Head of caudate nucleus (tissue), 42 donors: Measurements from ENCODE around the gene CAMK2N2.
"Not testable (repeated sequence)": the region's sequence is repeated elsewhere in the genome, so short reads cannot be mapped to it uniquely, and the experiment has no call there.

Experiments
- DNase-seq, 42 donors: peaks; one replicate each; pipeline versions ENCODE4 v3.0.0 to v3.0.0-alpha.2; 2020 to 2021; ENCODE audit warnings: mixed read lengths in 7 of 42
- intact Hi-C: fragments of 100-400 bp; cut with DNase I; formaldehyde crosslinking; loops from one replicate; pipeline ENCODE4 v1.15.0; 2022

CAMK2N2 gene

DNA sequence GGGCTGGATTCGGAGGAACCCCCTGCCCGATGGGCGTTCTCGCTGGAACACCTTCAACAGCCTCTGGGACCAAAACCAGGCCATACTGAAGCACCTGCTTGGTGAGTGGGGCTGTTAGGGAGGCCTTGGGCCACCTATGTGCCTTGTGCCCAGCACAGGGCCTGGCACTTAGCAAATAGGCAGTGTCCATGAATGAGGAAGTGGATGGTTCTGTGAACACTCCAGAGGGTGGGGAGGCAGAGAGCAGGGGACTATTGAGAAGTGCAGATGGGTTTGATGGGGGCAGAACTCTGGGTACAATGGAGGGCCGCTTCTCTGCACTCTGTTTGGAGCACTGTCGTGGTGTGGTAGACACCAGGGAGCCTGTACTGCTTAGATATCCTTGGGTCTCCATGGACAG, 16.0 kb upstream of the CAMK2N2 start:
- intact Hi-C loops: no loop called here

GRCh38 chr3:184275961-184276910, 14.9 kb upstream of the CAMK2N2 start, which contains the start of gene ECE2:
ECE2 (plus strand) TSS chr3:184276022; CDS start chr3:184276154, 132 bp downstream.
- intact Hi-C loops: no loop called here

More for the DNA sequence above, 16.0 kb upstream of the CAMK2N2 start:
- no peak for DNase-seq

DNA sequence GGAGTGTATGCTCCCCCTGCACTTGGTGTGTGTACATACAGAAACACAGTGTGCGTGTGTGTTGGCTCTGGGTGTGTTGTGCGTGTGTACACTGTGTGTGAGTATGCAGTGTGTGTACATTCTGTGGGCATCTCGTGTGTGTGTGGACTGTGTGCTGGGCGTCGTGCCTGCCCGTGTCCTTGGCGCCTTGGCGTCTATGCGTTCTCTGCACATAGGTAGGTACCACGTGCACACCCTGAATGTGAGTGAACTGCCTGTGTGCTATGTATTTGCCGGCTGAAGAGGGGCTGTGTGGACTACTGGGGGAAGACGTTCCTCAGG, 14.0 kb upstream of the CAMK2N2 start:
- no peak for DNase-seq
- intact Hi-C loops: no loop called here

More at GRCh38 chr3:184275961-184276910, 14.9 kb upstream of the CAMK2N2 start, which contains the start of gene ECE2:
- peak in 10 of 42 donors; percentile 21 to 66 (median 34) for DNase-seq

DNA sequence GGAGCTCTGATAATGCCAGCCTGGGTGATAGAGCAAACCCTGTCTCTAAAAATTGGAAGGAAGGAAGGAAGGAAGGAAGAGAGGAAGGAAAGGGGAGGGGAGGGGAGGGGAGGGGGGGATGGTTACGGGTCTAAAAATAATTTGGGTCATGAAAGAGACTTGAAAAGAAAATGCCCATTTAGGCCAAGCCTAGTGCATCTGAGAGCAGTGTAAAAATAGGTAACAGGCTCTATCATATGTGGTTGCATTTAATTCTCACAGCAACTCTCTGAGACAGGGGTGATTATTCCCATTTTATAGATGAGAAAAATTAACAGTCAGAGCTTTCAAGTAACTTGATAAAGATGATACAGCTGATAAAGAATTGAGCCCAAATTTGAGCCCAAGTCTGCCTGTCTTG, 10.9 kb upstream of the CAMK2N2 start:
- intact Hi-C loops: no loop called here
- no peak for DNase-seq

DNA sequence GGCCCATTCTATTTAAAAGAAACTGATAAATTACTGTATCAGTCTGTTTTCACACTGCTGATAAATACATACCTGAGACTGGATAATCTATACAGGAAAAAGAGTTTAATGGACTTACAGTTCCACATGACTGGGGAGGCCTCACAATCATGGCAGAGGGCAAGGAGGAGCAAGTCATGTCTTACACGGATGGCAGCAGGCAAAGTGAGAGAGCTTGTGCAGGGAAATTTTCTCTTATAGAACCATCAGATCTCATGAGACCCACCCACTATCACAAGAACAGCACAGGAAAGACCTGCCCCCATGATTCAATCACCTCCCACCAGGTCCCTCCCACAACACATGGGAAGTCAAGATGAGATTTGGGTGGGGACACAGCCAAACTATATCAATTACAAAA, 5.9 kb upstream of the CAMK2N2 start:
- DNase-seq, intact Hi-C loops: not testable (repeated sequence)

GRCh38 chr3:184262764-184263179, 1.4 kb upstream of the CAMK2N2 start:
- DNase-seq: no peak
- intact Hi-C loops: no loop called here

GRCh38 chr3:184261854-184262763, 756 bp upstream of the CAMK2N2 start:
- intact Hi-C loops: no loop called here
- peak in 1 of 42 donors; percentile 48 for DNase-seq

DNA sequence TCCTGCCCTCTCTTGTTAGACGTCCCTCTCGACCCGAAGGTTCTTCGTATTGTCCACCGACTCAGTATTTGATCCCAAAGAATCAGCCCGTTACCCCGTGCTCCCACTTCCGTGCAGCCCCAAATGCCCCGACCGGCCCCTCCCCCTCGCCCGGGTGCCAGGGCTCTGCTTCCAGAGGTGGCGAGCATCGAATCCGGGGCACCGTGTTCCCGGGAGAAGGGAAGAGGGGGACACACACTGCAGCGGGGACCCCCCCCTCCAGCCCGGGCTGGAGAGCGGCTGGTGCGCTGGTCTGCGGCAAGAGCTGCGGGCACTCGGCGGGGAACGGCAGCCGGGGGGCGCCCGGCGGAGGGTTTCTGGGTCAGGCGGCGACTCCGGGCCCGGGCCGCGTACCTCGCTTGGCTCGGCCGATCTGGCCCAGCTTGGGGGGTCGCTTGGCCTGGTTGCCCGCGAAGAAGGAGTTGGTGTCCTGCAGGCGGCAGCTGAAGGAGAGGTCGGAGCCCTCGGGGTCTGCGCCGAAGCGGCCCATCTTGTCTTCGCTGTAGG, 556 bp downstream of the CAMK2N2 start:
- peak in 1 of 42 donors; percentile 39 for DNase-seq
- intact Hi-C loops: no loop called here

DNA sequence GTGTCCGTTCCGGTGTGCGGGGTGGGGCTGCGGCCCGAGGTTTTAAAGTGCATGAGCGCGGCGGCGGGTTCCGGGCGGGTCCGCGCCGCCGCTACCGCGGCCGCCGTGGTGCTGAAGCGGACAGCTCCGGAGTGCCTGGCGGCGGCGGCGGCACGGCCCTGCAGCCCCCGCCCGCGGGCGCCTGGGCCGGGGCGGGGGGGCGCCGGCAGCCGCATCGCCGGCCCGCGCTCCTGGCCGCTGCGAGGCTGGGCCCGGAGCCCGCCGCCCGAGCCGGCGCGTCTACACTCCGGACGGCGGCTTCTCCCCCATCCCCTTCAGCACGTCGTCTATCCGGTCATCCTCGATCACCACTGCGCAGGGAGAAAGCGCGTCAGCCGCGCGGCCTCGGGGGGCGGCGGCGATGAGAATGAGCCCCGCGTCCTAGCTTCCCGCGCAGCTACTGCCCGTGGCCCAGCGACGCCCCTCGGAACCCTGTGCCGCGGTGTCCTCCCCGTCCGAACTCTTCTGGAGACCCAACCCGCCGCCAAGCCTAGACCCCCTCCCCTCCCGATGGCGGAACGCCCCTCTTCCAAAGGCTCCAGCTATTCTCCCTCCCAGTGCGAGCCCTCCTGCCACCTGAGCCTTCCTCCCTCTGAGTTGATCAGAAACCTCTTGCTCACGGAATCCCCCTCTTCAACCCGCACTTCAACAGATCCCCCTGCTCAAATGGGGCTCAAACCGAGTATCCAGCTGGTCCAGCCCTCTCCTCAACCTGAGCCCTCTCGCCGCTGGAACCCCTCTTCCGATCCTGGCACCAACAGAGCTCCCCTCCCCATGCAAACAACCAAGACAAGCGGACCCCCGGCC, 1.3 kb downstream of the CAMK2N2 start:
- intact Hi-C loops: loop anchor here (5.0 kb wide), 1 partner anchor 32 kb away; no protein-coding TSS in a partner anchor
- peak in 22 of 42 donors; percentile 23 to 76 (median 55) for DNase-seq

DNA sequence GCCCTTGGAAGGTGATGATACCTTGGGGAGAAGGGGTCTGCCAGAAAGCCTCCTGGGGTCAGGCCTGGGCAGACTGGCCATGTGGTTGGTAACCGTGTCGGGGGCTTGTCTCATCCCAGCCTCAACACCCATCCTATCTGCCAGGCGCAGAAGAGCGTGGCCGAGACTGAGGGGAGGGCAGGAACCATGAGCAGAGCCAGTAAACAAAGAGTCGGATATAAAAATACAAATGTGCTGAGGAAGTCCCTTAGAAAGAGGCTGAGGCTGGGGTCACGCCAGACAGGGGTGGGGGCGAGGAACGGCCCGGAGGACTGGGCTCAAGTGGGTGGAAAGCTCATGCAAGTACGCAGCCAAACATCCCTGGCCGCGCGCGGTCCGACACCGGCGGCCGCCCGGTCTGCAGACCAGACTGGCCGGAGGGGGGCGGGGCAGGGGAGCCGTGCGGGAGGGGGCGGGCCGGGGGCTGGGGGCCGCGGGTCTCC, 1.9 kb downstream of the CAMK2N2 start:
- DNase-seq: no peak
- intact Hi-C loops: loop anchor here (5.0 kb wide), 1 partner anchor 33 kb away; no protein-coding TSS in a partner anchor

DNA sequence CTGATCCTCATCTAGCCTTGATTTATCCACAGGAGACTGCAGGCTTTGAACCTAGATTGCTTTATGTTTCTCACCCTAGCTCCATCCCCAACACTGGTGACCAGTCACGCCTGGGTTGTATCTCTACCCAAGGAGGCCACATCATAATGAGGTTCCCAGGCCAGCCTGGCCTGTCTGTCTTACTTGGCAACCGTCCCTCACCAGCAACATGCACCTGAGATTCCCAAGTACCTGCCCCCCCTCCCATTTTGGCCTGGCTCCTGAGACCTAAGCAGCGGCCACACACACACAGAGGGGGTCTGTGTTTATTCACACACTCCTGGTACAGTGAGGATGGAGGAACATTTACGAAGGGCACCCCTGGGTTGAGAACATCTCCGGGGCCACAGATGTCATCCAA, 2.4 kb downstream of the CAMK2N2 start:
- DNase-seq: no peak
- intact Hi-C loops: loop anchor here (5.0 kb wide), 1 partner anchor 33 kb away; no protein-coding TSS in a partner anchor

DNA sequence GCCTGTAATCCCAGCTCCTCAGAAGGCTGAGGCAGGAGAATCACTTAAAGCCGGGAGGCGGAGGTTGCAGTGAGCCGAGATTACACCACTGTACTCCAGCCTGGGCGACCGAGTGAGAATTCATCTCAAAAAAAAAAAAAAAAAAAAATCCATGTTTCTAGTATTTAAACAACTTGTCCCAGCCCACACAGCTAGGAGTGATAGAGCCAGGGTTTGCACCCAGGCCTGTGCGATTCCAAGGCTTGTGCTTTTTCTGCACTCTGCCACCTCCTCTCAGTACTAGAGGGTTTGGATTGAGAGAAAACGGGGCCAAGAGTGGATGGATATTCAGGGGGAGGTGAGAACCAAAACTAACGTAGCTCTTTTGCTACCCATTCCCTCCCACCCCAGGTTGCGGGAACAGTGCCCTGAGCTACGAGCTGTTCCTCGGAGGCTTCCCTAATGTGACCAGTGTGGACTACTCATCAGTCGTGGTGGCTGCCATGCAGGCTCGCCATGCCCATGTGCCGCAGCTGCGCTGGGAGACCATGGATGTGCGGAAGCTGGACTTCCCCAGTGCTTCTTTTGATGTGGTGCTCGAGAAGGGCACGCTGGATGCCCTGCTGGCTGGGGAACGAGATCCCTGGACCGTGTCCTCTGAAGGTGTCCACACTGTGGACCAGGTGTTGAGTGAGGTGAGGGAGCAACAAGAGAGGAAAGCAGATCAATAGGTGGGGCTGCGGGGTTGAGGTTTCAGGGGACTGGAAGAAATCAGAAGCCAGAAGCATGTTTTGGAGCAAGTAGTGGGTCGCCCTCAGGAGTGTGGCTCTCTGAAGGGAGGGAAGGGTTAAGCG, 4.1 kb downstream of the CAMK2N2 start:
- intact Hi-C loops: loop anchor here (5.0 kb wide), 1 partner anchor 35 kb away; no protein-coding TSS in a partner anchor
- DNase-seq: peak in 36 of 42 donors; percentile 19 to 81 (median 53)

DNA sequence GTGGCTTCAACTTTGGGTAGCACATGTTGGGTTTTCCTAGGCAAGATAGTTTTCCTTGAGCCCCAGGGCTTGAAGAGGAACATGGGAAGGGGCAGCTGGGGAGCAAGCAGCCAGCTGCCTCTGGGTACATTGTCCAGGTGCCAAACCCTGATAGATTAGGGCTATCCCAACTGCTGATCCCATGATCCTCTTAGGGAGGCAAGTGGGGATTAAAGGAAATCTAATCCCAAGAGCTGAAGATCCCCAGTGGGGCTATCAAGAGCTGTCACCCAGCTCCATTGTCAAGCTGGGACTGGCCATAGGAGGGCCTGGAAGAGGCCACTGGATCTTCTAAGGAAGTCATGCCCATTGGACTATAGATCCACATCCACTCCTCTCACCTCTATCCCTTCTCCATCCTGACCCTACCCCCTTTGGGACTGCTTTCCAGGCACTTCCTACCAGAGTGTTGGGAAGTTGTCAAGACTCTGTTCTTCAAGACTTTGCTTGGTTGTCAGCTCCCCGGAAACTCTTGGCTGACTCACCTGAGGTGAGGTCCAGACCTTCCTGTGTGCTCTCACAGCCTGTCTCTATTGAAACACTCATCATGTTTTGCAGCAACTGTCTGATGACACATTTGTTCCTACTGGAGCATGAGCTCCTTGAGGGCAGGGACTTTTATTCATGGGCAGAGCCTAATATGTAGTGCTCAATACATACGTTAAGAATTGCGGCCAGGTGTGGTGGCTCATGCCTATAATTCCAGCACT, 5.9 kb downstream of the CAMK2N2 start:
- no peak for DNase-seq
- intact Hi-C loops: loop anchor here (5.0 kb wide), 1 partner anchor 37 kb away; no protein-coding TSS in a partner anchor

- intact Hi-C loops: no loop called here
- peak; percentile 52 to 94 (median 87) for DNase-seq
Measured at GRCh38 chr3:184250167-184250828, 11.1 kb downstream of the CAMK2N2 start.

DNA sequence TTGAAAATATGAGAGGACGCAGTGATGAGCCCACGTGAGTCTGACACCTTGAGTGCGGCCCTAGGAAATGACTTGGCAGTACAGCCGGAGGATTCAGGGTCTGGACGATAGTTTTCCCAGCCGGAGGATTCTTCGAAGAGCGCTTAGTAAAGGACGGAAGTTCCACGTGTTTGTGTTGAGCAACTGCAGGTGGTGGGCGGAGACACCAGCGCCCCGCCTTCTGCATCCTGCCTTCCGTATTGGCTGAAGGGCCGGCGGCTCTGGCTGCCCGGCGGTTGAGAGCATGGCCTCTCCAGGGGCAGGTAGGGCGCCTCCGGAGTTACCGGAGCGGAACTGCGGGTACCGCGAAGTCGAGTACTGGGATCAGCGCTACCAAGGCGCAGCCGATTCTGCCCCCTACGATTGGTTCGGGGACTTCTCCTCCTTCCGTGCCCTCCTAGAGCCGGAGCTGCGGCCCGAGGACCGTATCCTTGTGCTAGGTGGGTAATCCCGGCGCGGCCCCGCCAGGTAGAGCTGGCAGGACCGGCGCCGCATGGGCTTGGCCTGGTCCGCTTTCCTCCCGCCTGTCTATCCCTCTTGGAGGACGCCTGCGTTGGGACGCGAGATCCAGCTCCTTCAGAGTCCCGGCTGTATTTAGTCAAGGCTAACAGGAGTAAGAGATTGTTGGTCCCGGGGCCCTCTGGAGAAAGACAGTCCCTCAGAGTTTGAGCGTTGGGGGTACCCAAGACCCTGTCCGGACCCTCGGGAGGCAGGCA, 11.8 kb downstream of the CAMK2N2 start, which contains the start of gene EEF1AKMT4:
EEF1AKMT4 (plus strand) TSS at position 261 of the 755 bp plus-strand sequence; CDS start at position 284, 23 bp downstream.
- intact Hi-C loops: loop anchor here (2.0 kb wide), 1 partner anchor 63 kb away; the partner anchor contains the start of gene ABCF3
- peak; percentile 90 to 98 (median 95) for DNase-seq
